Ecto neural progenitor cell (in vitro differentiated cells): ENCODE data around the gene GPHN.
"Not testable (repeated sequence)": the region's sequence is repeated elsewhere in the genome, so short reads cannot be mapped to it uniquely, and the experiment has no call there.

Source experiments
- DNase-seq: peaks from one replicate; pipeline ENCODE4 v3.0.0-alpha.2; 2018; ENCODE audit warnings: low spot score

The GPHN gene

GRCh38 chr14:66804141-66804540 is 296.2 kb downstream of the GPHN start:
- no peak for DNase-seq

DNA sequence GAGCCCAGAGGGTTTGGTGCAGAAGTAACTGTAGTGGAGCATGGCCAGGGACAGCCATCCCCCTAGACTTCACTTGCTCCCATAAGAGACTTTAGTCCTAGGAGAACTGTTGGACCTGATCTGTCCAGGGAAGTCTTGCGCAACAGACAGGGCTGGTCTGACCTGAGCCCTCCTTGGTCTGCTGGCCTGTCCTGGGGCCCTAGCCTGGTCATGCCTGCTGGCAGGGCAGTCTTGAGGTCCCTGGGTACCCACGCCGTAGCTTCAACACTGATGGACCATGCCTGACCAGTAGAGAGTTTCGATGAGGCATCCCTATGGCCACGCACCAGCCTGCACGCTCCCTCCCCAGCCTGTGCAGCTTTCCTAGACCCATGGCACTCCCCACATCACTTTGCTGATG is 305.7 kb downstream of the GPHN start:
- DNase-seq = no peak

- no peak for DNase-seq
Observed at GRCh38 chr14:66815687-66816086, 307.7 kb downstream of the GPHN start.

GRCh38 chr14:66824251-66824650 is 316.3 kb downstream of the GPHN start:
- DNase-seq = no peak

- no peak for DNase-seq
Observed at GRCh38 chr14:66827182-66827581, 319.2 kb downstream of the GPHN start.

GRCh38 chr14:66831173-66831572 is 323.2 kb downstream of the GPHN start:
- no peak for DNase-seq

GRCh38 chr14:66833816-66834215 is 325.9 kb downstream of the GPHN start:
- DNase-seq = no peak

- not testable (repeated sequence) for DNase-seq
Observed at GRCh38 chr14:66837436-66837835, 329.5 kb downstream of the GPHN start.

DNA sequence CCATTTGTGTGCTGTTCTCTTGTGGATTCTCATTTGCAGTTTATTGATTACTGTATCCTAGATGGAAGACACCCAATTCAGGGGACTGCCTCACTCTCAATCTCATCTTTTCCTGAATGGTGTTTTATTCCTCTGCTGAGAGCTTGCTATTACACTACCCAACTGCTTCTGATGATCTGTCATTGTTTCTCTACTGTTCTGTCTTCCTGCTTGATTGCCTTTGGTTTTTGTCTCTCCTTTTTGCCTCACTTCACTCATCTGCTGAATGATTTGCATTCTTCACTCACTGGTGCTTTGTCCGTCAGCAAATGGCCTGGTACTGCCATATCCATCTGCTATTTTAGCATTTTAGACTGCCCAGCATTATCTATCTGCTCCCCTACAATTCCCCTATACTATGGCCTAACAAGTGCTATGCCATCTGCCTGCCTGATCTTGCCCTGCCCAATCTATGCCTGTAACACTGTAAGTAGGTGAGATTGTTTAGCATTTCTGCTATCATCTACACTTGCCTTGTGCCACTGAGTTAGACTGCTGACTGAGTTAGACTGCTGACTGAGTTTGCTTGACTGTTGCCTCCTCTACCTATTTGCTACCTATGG is 335.1 kb downstream of the GPHN start:
- DNase-seq = no peak

- DNase-seq = no peak
Observed at GRCh38 chr14:66850258-66850888, 342.4 kb downstream of the GPHN start.

DNA sequence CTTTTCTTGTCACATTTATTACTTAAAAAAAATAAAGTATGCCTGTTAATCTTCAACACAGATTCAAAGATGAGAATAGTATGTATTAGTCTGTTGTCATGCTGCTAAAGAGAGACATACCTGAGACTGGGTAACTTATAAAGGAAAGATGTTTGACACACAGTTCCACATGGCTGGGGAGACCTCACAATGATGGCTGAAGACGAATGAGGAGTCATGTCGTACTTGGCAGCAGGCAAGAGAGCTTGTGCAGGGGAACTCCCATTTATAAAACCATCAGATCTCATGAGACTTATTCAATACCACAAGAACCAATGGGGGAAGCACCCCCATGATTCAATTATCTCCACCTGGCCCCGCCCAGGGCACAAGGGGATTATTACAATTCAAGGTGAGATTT is 345.4 kb downstream of the GPHN start:
- no peak for DNase-seq

DNA sequence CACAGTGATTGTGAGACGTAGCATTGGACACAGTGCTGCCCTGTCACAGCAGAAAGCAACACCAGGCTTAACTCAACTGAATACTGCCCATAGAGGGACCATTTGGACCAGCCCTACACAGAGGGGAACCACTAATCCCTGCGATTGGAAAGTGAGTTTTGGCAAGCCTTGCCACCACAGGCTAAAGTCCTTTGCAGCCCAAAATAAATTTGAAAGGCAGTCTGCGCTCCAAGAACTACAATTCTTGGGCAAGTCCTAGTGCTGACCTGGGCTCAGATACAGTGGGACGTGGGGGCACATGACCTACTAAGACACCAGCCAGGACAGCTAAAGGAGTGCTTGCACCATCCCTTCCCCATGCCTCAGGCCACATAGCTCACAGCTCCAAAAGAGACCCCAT is 349.9 kb downstream of the GPHN start:
- no peak for DNase-seq

GRCh38 chr14:66859063-66859671 is 351.2 kb downstream of the GPHN start:
- DNase-seq = no peak

DNA sequence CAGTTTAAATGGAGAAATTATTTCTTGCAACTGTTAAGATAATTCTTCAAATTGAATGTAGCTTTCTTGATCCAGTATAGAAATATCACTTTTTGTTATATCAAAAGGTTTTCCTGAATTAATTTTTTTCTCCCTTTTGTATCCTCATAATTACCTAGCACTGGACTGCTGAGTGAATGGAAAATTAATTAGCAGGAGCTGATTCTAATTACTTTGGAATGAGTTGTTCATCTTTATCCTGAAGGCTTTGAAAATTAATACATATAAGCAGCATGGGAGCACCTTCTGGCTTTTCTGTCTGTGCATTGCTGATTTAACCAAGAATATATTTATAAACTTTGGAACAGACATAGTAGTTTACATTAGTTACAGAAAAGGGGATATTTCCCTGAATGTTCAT is 373.6 kb downstream of the GPHN start:
- no peak for DNase-seq

- DNase-seq = no peak
Observed at GRCh38 chr14:66884149-66884548, 376.2 kb downstream of the GPHN start.

GRCh38 chr14:66900719-66901118 is 392.8 kb downstream of the GPHN start:
- no peak for DNase-seq

DNA sequence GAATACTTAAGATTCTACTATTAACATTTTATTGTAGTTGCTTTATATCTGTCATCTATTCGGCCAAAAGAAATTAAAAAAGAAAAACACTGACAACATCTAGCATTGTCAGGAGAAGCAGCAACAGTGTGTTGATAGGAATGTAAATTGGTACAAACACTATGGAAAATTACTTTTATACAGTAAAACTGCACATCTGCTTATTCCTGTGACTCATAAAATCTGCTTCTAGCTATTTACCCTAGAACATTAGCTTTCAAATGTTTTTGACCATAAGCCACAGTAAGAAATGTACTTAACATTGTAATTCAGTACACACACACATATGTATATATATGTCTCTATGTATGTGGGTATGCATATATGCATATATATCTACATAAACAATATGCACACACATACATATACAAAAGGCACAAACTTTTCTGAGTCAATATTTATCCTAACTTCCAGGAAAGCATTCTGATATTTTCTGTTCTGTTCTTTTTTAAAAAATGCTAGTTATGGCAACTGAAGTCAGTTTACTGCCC is 402.4 kb downstream of the GPHN start:
- DNase-seq = no peak

DNA sequence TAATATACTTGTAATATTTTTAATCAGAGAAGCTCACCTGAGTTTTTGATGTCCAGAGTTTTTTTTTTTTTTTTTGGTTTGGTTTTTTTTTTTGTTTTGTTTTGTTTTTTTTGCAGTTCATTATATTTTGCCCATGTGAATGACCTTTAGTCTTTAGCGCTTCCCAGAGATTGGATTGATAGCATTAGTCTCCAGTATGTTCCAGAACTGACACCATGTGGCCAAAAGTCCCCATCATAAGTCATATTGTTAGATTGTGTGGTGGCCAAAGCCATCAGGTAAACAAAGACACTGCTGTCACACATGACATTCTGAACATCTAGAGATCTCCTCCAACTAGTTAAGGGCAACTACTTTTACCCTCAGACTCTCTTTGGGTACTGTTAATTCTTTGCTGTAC is 408.5 kb downstream of the GPHN start:
- DNase-seq = no peak

DNA sequence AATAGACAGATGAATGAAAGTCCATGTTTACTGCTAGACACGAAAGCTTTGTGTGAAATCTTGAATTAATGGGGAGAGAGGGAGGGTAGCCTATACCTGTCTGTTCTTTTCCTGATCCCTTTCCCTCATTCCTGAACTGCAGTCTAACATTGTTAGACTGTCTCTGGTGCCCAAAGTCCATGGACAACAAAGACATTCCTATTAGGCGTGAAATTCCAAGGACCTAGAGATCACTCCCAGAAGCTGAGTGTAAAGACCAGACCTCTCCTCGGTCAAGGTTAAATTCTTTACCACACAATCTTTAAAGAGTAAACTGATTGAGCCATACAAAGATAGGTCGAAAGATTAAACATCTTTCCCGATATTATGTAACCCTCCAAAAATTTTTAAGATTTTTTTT is 410.6 kb downstream of the GPHN start:
- no peak for DNase-seq

GRCh38 chr14:66920196-66920595 is 412.2 kb downstream of the GPHN start:
- DNase-seq = no peak

- no peak for DNase-seq
Observed at GRCh38 chr14:66923251-66923650, 415.3 kb downstream of the GPHN start.

DNA sequence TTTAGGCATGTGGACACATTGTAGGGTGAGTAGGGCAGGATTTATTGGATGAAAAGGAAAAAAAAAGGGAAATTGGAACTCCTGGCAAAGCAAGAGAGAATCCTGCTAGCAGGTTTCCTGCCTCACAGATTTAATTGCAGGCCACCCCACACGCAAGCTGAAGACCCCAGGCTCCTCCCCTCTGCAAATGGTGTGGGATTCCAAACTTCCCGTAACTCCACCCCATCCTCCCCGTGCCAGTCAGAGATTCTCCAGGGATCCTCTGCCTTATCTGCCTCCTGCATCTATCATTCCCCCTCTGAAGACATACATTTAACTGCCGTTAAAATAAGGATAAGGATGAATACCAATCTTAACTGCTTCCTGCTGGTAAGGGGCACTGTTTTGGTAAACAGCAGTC is 431.5 kb downstream of the GPHN start:
- DNase-seq = no peak

GRCh38 chr14:66944872-66945271 is 436.9 kb downstream of the GPHN start:
- DNase-seq = no peak

DNA sequence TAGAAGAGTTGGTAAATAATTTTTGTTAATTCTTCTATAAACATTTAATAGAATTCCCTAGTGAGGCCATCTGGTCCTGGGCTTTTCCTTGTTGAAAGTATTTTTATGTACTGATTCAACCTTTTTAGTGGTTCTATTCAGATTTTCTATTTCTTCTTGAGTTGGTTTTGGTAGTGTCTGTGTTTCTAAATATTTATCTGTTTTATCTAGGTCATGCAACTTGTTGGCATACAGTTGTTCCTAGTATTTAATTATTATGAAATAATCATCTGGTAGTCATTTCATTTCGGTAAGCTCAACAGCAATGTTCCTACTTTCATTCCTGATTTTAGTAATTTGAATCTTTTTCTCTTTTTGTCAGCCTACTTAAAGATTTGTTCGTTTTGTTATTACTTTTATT is 447.2 kb downstream of the GPHN start:
- no peak for DNase-seq
